ENCODE results near the gene MAGI2. TPM values are rescaled to one million over a fixed set of nuclear protein-coding genes. Genes with fewer than 3 reads are reported as not detected.

Gene MAGI2
- total RNA-seq, 1 donor, result 18.8 TPM

- H2AFZ ChIP-seq (ENCODE audit: low read length), result no peak overlapping the region
- no peak overlapping the region for H3K4me3 ChIP-seq (ENCODE audit: insufficient read depth, low read length)
- no peaks in the 10 kb centered on the region for H3K79me2 ChIP-seq (ENCODE audit: insufficient read depth, low read length)
- TF ChIP-seq CTCF (IDR thresholded peaks at IDR 0.05; ENCODE audit: extremely low read depth, low read depth, low read length), result no peak
- no peaks in the 10 kb centered on the region for H3K4me1 ChIP-seq (ENCODE audit: insufficient read depth, low read length)
- no peaks in the 10 kb centered on the region for H3K36me3 ChIP-seq (ENCODE audit: insufficient read depth, low read length)
- no peaks in the 10 kb centered on the region for H3K9me3 ChIP-seq (ENCODE audit: low read depth, low read length)
- H3K27ac ChIP-seq (ENCODE audit: low read depth, low read length), result no peak overlapping the region
- no peaks in the 10 kb centered on the region for H4K20me1 ChIP-seq (ENCODE audit: insufficient read depth, low read length)
- DNase-seq (ENCODE audit: insufficient read length, low spot score, missing footprints), result no peak
- H3K4me2 ChIP-seq (ENCODE audit: insufficient read depth, low read length), result no peak overlapping the region
- no peaks in the 10 kb centered on the region for H3K27me3 ChIP-seq (ENCODE audit: insufficient read depth, low read length)
These were observed 407.4 kb downstream of the MAGI2 start for GRCh38 chr7:79046061-79046460.

- H3K79me2 ChIP-seq (ENCODE audit: insufficient read depth, low read length), result no peaks in the 10 kb centered on the region
- DNase-seq (ENCODE audit: insufficient read length, low spot score, missing footprints), result no peak
- no peaks in the 10 kb centered on the region for H3K9me3 ChIP-seq (ENCODE audit: low read depth, low read length)
These were observed 416.5 kb downstream of the MAGI2 start for GRCh38 chr7:79037001-79037400.

GRCh38 chr7:79036356-79036755, 417.1 kb downstream of the MAGI2 start:
- H4K20me1 ChIP-seq (ENCODE audit: insufficient read depth, low read length), result no peaks in the 10 kb centered on the region
- H3K9me3 ChIP-seq (ENCODE audit: low read depth, low read length), result no peaks in the 10 kb centered on the region
- no peak for TF ChIP-seq CTCF (IDR thresholded peaks at IDR 0.05; ENCODE audit: extremely low read depth, low read depth, low read length)
- no peaks in the 10 kb centered on the region for H3K79me2 ChIP-seq (ENCODE audit: insufficient read depth, low read length)
- no peak overlapping the region for H3K4me2 ChIP-seq (ENCODE audit: insufficient read depth, low read length)
- no peak overlapping the region for H3K4me3 ChIP-seq (ENCODE audit: insufficient read depth, low read length)
- no peaks in the 10 kb centered on the region for H3K27me3 ChIP-seq (ENCODE audit: insufficient read depth, low read length)
- no peak overlapping the region for H3K27ac ChIP-seq (ENCODE audit: low read depth, low read length)
- DNase-seq (ENCODE audit: insufficient read length, low spot score, missing footprints), result no peak
- H3K4me1 ChIP-seq (ENCODE audit: insufficient read depth, low read length), result no peaks in the 10 kb centered on the region
- no peak overlapping the region for H2AFZ ChIP-seq (ENCODE audit: low read length)
- H3K36me3 ChIP-seq (ENCODE audit: insufficient read depth, low read length), result no peaks in the 10 kb centered on the region

More at GRCh38 chr7:79037001-79037400, 416.5 kb downstream of the MAGI2 start:
- H3K27ac ChIP-seq (ENCODE audit: low read depth, low read length), result no peak overlapping the region
- no peak overlapping the region for H2AFZ ChIP-seq (ENCODE audit: low read length)
- no peak for TF ChIP-seq CTCF (IDR thresholded peaks at IDR 0.05; ENCODE audit: extremely low read depth, low read depth, low read length)
- H3K36me3 ChIP-seq (ENCODE audit: insufficient read depth, low read length), result no peaks in the 10 kb centered on the region
- H3K27me3 ChIP-seq (ENCODE audit: insufficient read depth, low read length), result no peaks in the 10 kb centered on the region
- no peaks in the 10 kb centered on the region for H4K20me1 ChIP-seq (ENCODE audit: insufficient read depth, low read length)
- no peaks in the 10 kb centered on the region for H3K4me1 ChIP-seq (ENCODE audit: insufficient read depth, low read length)
- no peak overlapping the region for H3K4me3 ChIP-seq (ENCODE audit: insufficient read depth, low read length)
- H3K4me2 ChIP-seq (ENCODE audit: insufficient read depth, low read length), result peak overlapping the region; percentile 0

- H4K20me1 ChIP-seq (ENCODE audit: insufficient read depth, low read length), result no peaks in the 10 kb centered on the region
- H3K4me3 ChIP-seq (ENCODE audit: insufficient read depth, low read length), result no peak overlapping the region
- no peaks in the 10 kb centered on the region for H3K36me3 ChIP-seq (ENCODE audit: insufficient read depth, low read length)
- H2AFZ ChIP-seq (ENCODE audit: low read length), result no peak overlapping the region
- H3K79me2 ChIP-seq (ENCODE audit: insufficient read depth, low read length), result no peaks in the 10 kb centered on the region
- no peak overlapping the region for H3K4me2 ChIP-seq (ENCODE audit: insufficient read depth, low read length)
- TF ChIP-seq CTCF (IDR thresholded peaks at IDR 0.05; ENCODE audit: extremely low read depth, low read depth, low read length), result no peak
- DNase-seq (ENCODE audit: insufficient read length, low spot score, missing footprints), result no peak
- no peaks in the 10 kb centered on the region for H3K27me3 ChIP-seq (ENCODE audit: insufficient read depth, low read length)
- no peak overlapping the region for H3K27ac ChIP-seq (ENCODE audit: low read depth, low read length)
- H3K4me1 ChIP-seq (ENCODE audit: insufficient read depth, low read length), result no peaks in the 10 kb centered on the region
- H3K9me3 ChIP-seq (ENCODE audit: low read depth, low read length), result no peaks in the 10 kb centered on the region
These were observed 417.6 kb downstream of the MAGI2 start for GRCh38 chr7:79035858-79036257.

Measured in osteoblast (primary cell).